Measurements from ENCODE around the gene GABRR1.

DNA sequence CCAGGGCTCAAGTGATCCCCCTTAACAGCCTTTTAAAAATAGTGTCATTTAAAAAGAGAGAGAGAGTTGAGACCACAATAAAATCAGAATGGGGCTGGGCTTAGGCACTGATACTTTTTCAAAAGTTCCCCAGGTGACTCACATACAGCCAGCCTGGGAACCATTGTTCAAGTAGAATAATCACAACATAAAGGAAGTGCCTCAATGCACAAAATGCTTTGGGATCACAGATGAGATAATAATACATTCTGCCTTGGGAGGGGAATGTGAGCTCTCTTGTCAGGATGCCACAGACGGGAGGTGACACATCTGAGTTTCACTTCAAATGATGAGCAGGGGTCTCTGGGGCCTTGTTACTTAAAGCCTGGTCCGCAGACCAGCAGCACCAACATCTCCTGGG is 34.0 kb upstream of the GABRR1 start:
- TF ChIP-seq, protein P1, sequence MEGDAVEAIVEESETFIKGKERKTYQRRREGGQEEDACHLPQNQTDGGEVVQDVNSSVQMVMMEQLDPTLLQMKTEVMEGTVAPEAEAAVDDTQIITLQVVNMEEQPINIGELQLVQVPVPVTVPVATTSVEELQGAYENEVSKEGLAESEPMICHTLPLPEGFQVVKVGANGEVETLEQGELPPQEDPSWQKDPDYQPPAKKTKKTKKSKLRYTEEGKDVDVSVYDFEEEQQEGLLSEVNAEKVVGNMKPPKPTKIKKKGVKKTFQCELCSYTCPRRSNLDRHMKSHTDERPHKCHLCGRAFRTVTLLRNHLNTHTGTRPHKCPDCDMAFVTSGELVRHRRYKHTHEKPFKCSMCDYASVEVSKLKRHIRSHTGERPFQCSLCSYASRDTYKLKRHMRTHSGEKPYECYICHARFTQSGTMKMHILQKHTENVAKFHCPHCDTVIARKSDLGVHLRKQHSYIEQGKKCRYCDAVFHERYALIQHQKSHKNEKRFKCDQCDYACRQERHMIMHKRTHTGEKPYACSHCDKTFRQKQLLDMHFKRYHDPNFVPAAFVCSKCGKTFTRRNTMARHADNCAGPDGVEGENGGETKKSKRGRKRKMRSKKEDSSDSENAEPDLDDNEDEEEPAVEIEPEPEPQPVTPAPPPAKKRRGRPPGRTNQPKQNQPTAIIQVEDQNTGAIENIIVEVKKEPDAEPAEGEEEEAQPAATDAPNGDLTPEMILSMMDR (IDR thresholded peaks at IDR 0.05; ENCODE audit: poor library complexity), result no peak
- no peak for TF ChIP-seq EZH2 (IDR thresholded peaks at IDR 0.05; ENCODE audit: borderline replicate concordance)

Measured in hepatocyte (in vitro differentiated cells).